CD14-positive monocyte (primary cell): ENCODE results near the gene HS3ST6. TPM values are rescaled to one million over a fixed set of nuclear protein-coding genes. Genes with fewer than 3 reads are reported as not detected.
A peak's percentile ranks its signal among the peaks of the same experiment; 100 is the strongest.

Experiments used
- DNase-seq, 3 donors: peaks; one replicate each; pipeline ENCODE4 v3.0.0-alpha.2; 2011 to 2022
- H2AFZ ChIP-seq: 2 replicates; pipeline ENCODE4 v1.6.0; 2012; ENCODE audit warnings: mild to moderate bottlenecking, low read depth, low read length, inconsistent platforms; ENCODE audit not compliant: insufficient read depth, poor library complexity, severe bottlenecking
- H3K27ac ChIP-seq, 2 donors: 1 replicate in 1 of 2; 2 replicates in 1 of 2; pipeline ENCODE4 v1.5.1; 2012 to 2013; ENCODE audit warnings: low read length in 2 of 2, control low read depth in 1 of 2, inconsistent platforms in 1 of 2, low read depth in 1 of 2, mild to moderate bottlenecking in 1 of 2
- H3K27me3 ChIP-seq, 2 donors: one replicate each; pipeline versions ENCODE4 v1.6.0 to v1.6.1; 2011 to 2013; ENCODE audit warnings: low read length in 2 of 2; ENCODE audit not compliant: control insufficient read depth in 2 of 2, insufficient read depth in 2 of 2
- H3K36me3 ChIP-seq, 2 donors: replicated peaks in 1 of 2; 1 replicate in 1 of 2; 2 replicates in 1 of 2; pipeline versions ENCODE4 v1.5.1 to v1.6.1; 2012 to 2013; ENCODE audit warnings: low read length in 2 of 2, control low read depth in 1 of 2, inconsistent platforms in 1 of 2, mild to moderate bottlenecking in 1 of 2; ENCODE audit not compliant: insufficient read depth in 2 of 2, control insufficient read depth in 1 of 2
- H3K4me1 ChIP-seq, 2 donors: 1 replicate in 1 of 2; 2 replicates in 1 of 2; pipeline versions ENCODE4 v1.5.1 to v1.6.1; 2012 to 2013; ENCODE audit warnings: low read length in 2 of 2, control low read depth in 1 of 2, inconsistent platforms in 1 of 2, mild to moderate bottlenecking in 1 of 2, moderate library complexity in 1 of 2; ENCODE audit not compliant: insufficient read depth in 2 of 2, control insufficient read depth in 1 of 2
- H3K4me2 ChIP-seq: replicated peaks from 2 replicates; pipeline ENCODE3; 2012; ENCODE audit warnings: low read length, moderate library complexity, mild to moderate bottlenecking; ENCODE audit not compliant: poor library complexity, severe bottlenecking; ENCODE audit errors: extremely low read depth
- H3K4me3 ChIP-seq, 3 experiments: fragments of 200-600 bp in 1 of 3; sonication (generic) in 1 of 3; replicated peaks in 1 of 3; 1 replicate in 2 of 3; 2 replicates in 1 of 3; pipeline ENCODE4 v1.5.1; 2011 to 2013; ENCODE audit warnings: low read length in 3 of 3, mild to moderate bottlenecking in 3 of 3, control low read depth in 2 of 3, low read depth in 2 of 3, inconsistent platforms in 1 of 3, moderate library complexity in 1 of 3
- H3K79me2 ChIP-seq: 2 replicates; pipeline ENCODE4 v1.6.0; 2012; ENCODE audit warnings: mild to moderate bottlenecking, control low read depth, inconsistent platforms, low read length, moderate library complexity; ENCODE audit not compliant: insufficient read depth
- H3K9ac ChIP-seq: 2 replicates; pipeline ENCODE4 v1.6.0; 2017; ENCODE audit warnings: low read length, mild to moderate bottlenecking; ENCODE audit not compliant: insufficient read depth, poor library complexity, severe bottlenecking
- H3K9me3 ChIP-seq, 2 donors: replicated peaks in 1 of 2; 1 replicate in 1 of 2; 2 replicates in 1 of 2; pipeline versions ENCODE4 v1.5.1 to v1.6.1; 2012 to 2013; ENCODE audit warnings: low read length in 2 of 2, control low read depth in 1 of 2; ENCODE audit not compliant: control insufficient read depth in 1 of 2, insufficient read depth in 1 of 2
- H4K20me1 ChIP-seq: 2 replicates; pipeline ENCODE4 v1.6.0; 2012; ENCODE audit warnings: mild to moderate bottlenecking, low read length, control low read depth, moderate library complexity; ENCODE audit not compliant: insufficient read depth
- H3K27ac Mint-ChIP-seq, 7 donors: one replicate each; pipeline ENCODE4 v1.8.0; 2020; ENCODE audit warnings: mild to moderate bottlenecking in 7 of 7, mixed read lengths in 7 of 7, moderate library complexity in 6 of 7, inconsistent platforms in 2 of 7
- H3K27me3 Mint-ChIP-seq, 3 donors: one replicate each; pipeline ENCODE4 v1.8.0; 2021 to 2022; ENCODE audit warnings: low read depth in 3 of 3, mild to moderate bottlenecking in 3 of 3, mixed read lengths in 3 of 3, moderate library complexity in 3 of 3, inconsistent platforms in 1 of 3
- H3K36me3 Mint-ChIP-seq, 2 donors: one replicate each; pipeline ENCODE4 v1.8.0; 2020; ENCODE audit warnings: mixed read lengths in 2 of 2, inconsistent platforms in 1 of 2, mild to moderate bottlenecking in 1 of 2
- H3K4me1 Mint-ChIP-seq: one replicate; pipeline ENCODE4 v1.8.0; 2020; ENCODE audit warnings: mild to moderate bottlenecking, mixed read lengths
- H3K4me3 Mint-ChIP-seq, 2 donors: one replicate each; pipeline ENCODE4 v1.8.0; 2020; ENCODE audit warnings: mild to moderate bottlenecking in 2 of 2, mixed read lengths in 2 of 2, moderate library complexity in 1 of 2
- H3K9me3 Mint-ChIP-seq, 7 donors: one replicate each; pipeline ENCODE4 v1.8.0; 2020 to 2022; ENCODE audit warnings: mixed read lengths in 7 of 7, mild to moderate bottlenecking in 6 of 7, moderate library complexity in 6 of 7, inconsistent platforms in 2 of 7
- whole genome bisulfite sequencing: methylation state at CpG from one replicate; pipeline ENCODE4 v1.1.5; 2013; ENCODE audit warnings: missing lambda C conversion rate; ENCODE audit not compliant: insufficient coverage; 5-methylcytosine and 5-hydroxymethylcytosine counted together
- intact Hi-C, 2 donors: fragments of 100-400 bp; cut with micrococcal nuclease; formaldehyde crosslinking; loops; one replicate each; pipeline versions ENCODE4 v1.15.0 to v1.15.1; 2023
- polyA plus RNA-seq, 3 donors: library from polyadenylated mRNA; depleted of rRNA in 1 of 3; unstranded in 2 of 3; stranded (reverse) in 1 of 3; fragments of 300-500 nt in 2 of 3; fragments of >200 nt in 1 of 3; fragmentation: Illumina TruSeq in 2 of 3; gene quantifications; 1 replicate in 2 of 3; 2 replicates in 1 of 3; pipeline ENCODE4 v1.2.3, GENCODE V29; 2012 to 2021
- TF ChIP-seq, protein P1 (sequence below): fragments of 200-600 bp; IDR thresholded peaks from one replicate; pipeline ENCODE4 v1.8.0; 2022; ENCODE audit warnings: antibody characterized with exemption, mild to moderate bottlenecking

HS3ST6 gene
- polyA plus RNA-seq, 3 donors = not detected

DNA sequence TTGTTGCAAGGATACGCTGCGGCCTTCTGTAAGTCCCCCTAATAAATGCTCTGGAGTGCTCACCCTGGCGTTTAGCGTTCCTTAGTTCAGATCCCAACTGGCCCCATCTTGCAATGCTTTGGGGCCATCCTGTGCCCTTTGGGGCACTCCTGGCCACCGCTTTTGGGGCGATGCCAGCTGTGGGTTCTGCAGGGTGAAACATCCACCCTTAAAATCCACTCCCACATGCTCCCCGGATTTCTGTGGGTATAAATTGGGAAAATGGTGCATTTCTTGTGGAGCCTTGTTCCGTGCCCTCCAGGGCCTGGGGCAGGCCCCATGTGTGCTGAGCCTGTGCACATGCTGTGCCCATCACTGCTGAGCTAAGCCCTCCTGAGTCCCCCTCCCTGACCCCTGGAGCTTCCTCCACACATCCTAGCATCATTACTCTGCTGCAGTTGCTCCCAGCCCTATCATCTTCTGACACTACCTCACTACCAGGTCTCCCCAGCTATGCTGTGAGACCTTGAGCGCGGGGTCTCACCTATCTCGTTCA is 18.8 kb upstream of the HS3ST6 start:
- H3K4me3 Mint-ChIP-seq = no peak overlapping the region
- H3K9me3 Mint-ChIP-seq = no peaks in the 10 kb centered on the region
- TF ChIP-seq, protein P1, sequence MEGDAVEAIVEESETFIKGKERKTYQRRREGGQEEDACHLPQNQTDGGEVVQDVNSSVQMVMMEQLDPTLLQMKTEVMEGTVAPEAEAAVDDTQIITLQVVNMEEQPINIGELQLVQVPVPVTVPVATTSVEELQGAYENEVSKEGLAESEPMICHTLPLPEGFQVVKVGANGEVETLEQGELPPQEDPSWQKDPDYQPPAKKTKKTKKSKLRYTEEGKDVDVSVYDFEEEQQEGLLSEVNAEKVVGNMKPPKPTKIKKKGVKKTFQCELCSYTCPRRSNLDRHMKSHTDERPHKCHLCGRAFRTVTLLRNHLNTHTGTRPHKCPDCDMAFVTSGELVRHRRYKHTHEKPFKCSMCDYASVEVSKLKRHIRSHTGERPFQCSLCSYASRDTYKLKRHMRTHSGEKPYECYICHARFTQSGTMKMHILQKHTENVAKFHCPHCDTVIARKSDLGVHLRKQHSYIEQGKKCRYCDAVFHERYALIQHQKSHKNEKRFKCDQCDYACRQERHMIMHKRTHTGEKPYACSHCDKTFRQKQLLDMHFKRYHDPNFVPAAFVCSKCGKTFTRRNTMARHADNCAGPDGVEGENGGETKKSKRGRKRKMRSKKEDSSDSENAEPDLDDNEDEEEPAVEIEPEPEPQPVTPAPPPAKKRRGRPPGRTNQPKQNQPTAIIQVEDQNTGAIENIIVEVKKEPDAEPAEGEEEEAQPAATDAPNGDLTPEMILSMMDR = no peak
- Histone ChIP-seq H3K9me3 (no peaks in the 10 kb centered on the region), H4K20me1 (peaks cover 31% of the 10 kb centered on the region), H3K27ac (peak overlapping the region; percentile 1 to 14), H3K4me3 (no peak overlapping the region), H3K4me2 (no peak overlapping the region), H3K4me1 (peaks cover 54 to 61% of the 10 kb centered on the region in 2 donors), H2AFZ (no peak overlapping the region), H3K27me3 (no peaks in the 10 kb centered on the region), H3K79me2 (peaks cover 55% of the 10 kb centered on the region), H3K9ac (peak overlapping the region; percentile 8), H3K36me3 (peaks cover 36 to 48% of the 10 kb centered on the region in 2 donors)
- peaks cover 0 to 1% (median 0%) of the 10 kb centered on the region in 3 donors for H3K27me3 Mint-ChIP-seq
- intact Hi-C loops = loop anchor here in 1 of 2 donors (10.0 kb wide), 1 partner anchor 162 kb away; the partner anchor contains the start of genes EME2, MRPS34 and NME3
- peak overlapping the region in 4 of 7 donors; percentile 54 to 59 (median 58) for H3K27ac Mint-ChIP-seq
- H3K36me3 Mint-ChIP-seq = peaks cover 36 to 59% of the 10 kb centered on the region in 2 donors
- DNase-seq = no peak
- peaks cover 63% of the 10 kb centered on the region for H3K4me1 Mint-ChIP-seq
- 98% methylated on average over 4 of the region's 11 CpGs for WGBS

DNA sequence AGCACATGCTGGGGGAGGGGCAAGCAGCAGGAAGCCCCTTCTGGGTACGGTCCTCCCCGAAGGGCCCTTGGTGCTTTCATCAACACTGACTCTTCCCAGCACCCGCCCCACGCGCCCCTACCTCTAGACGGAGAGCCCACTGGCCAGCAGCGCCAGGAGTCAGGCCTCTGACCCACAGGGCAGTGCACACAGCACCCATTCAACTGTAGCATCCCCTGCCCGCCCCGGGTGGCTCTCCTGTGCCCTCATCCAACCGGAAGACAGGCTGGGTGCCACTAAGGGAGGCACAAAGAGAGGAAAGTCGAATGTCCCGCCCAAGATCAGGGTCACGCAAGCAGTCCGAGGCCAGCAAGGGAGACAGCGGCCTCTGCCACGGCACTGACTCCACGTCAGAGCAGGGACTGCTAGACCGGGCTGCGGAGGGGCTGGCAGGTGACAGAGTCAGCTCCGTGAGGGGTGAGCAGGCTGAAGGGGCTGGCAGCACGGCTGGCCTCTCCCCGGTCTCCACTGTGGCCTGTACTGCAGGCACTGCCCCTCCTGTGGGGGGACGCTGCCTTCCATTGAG is 15.0 kb upstream of the HS3ST6 start:
- Histone ChIP-seq H3K27ac (no peak overlapping the region), H3K4me1 (peaks cover 26 to 40% of the 10 kb centered on the region in 2 donors), H3K4me2 (no peak overlapping the region), H4K20me1 (peaks cover 12% of the 10 kb centered on the region), H2AFZ (no peak overlapping the region), H3K9ac (no peak overlapping the region), H3K4me3 (no peak overlapping the region), H3K36me3 (peaks cover 8 to 17% of the 10 kb centered on the region in 2 donors), H3K9me3 (no peaks in the 10 kb centered on the region), H3K27me3 (no peaks in the 10 kb centered on the region), H3K79me2 (peaks cover 19% of the 10 kb centered on the region)
- TF ChIP-seq, protein P1 = no peak
- Mint-ChIP-seq H3K9me3 (no peaks in the 10 kb centered on the region), H3K27me3 (peaks cover 0 to 4% (median 4%) of the 10 kb centered on the region in 3 donors), H3K27ac (peak overlapping the region in 1 of 7 donors; percentile 26), H3K36me3 (peaks cover 12 to 23% of the 10 kb centered on the region in 2 donors), H3K4me1 (peaks cover 37% of the 10 kb centered on the region), H3K4me3 (no peak overlapping the region)
- no peak for DNase-seq
- WGBS = 80% methylated on average over 23 of the region's 23 CpGs
- intact Hi-C loops = loop anchor here in 1 of 2 donors (10.0 kb wide), 1 partner anchor 158 kb away; the partner anchor contains the start of genes EME2, MRPS34 and NME3
